T-helper 1 cell treated with Interleukin-12 subunit alpha and Interleukin-12 subunit beta and Interleukin-4 antibody, amounts not matched to agents 30 μg/mL and 1 μg/mL, for 36 hours (primary cell): ENCODE measurements around the gene ZNF211.

Source experiments
- H3K27ac Mint-ChIP-seq: one replicate; pipeline ENCODE4 v1.8.0; 2021; ENCODE audit warnings: mild to moderate bottlenecking, mixed read lengths
- H3K27me3 Mint-ChIP-seq: one replicate; pipeline ENCODE4 v1.8.0; 2021; ENCODE audit warnings: low read depth, mixed read lengths
- H3K36me3 Mint-ChIP-seq: one replicate; pipeline ENCODE4 v1.8.0; 2021; ENCODE audit warnings: low read depth, mixed read lengths
- H3K4me1 Mint-ChIP-seq: one replicate; pipeline ENCODE4 v1.8.0; 2021; ENCODE audit warnings: low read depth, mixed read lengths
- H3K4me3 Mint-ChIP-seq: one replicate; pipeline ENCODE4 v1.8.0; 2021; ENCODE audit warnings: mild to moderate bottlenecking, moderate library complexity, mixed read lengths
- H3K9me3 Mint-ChIP-seq: one replicate; pipeline ENCODE4 v1.8.0; 2021; ENCODE audit warnings: mixed read lengths

Gene ZNF211

GRCh38 chr19:57675881-57676280 lies 42.9 kb downstream of the ZNF211 start:
- H3K27ac Mint-ChIP-seq: no peak overlapping the region

GRCh38 chr19:57682226-57682766 lies 49.3 kb downstream of the ZNF211 start:
- Mint-ChIP-seq H3K4me1 (peaks cover 27% of the 10 kb centered on the region), H3K36me3 (peaks cover 60% of the 10 kb centered on the region), H3K27me3 (no peaks in the 10 kb centered on the region), H3K27ac (peak overlapping the region; percentile 91), H3K9me3 (peaks cover 74% of the 10 kb centered on the region), H3K4me3 (peak overlapping the region; percentile 95)

More at GRCh38 chr19:57675881-57676280, 42.9 kb downstream of the ZNF211 start:
- no peaks in the 10 kb centered on the region for H3K27me3 Mint-ChIP-seq
- H3K4me3 Mint-ChIP-seq: no peak overlapping the region
- H3K36me3 Mint-ChIP-seq: no peaks in the 10 kb centered on the region
- H3K4me1 Mint-ChIP-seq: no peaks in the 10 kb centered on the region
- peaks cover 37% of the 10 kb centered on the region for H3K9me3 Mint-ChIP-seq

- Mint-ChIP-seq H3K4me3 (no peak overlapping the region), H3K27ac (no peak overlapping the region), H3K27me3 (no peaks in the 10 kb centered on the region), H3K36me3 (peaks cover 85% of the 10 kb centered on the region), H3K4me1 (peaks cover 23% of the 10 kb centered on the region), H3K9me3 (peaks cover 89% of the 10 kb centered on the region)
These were observed 53.8 kb downstream of the ZNF211 start for GRCh38 chr19:57686727-57687126.

- no peak overlapping the region for H3K27ac Mint-ChIP-seq
- no peak overlapping the region for H3K4me3 Mint-ChIP-seq
- H3K9me3 Mint-ChIP-seq: peaks cover 81% of the 10 kb centered on the region
- H3K36me3 Mint-ChIP-seq: peaks cover 77% of the 10 kb centered on the region
- peaks cover 17% of the 10 kb centered on the region for H3K4me1 Mint-ChIP-seq
- H3K27me3 Mint-ChIP-seq: no peaks in the 10 kb centered on the region
These were observed 54.5 kb downstream of the ZNF211 start for GRCh38 chr19:57687363-57688010.

DNA sequence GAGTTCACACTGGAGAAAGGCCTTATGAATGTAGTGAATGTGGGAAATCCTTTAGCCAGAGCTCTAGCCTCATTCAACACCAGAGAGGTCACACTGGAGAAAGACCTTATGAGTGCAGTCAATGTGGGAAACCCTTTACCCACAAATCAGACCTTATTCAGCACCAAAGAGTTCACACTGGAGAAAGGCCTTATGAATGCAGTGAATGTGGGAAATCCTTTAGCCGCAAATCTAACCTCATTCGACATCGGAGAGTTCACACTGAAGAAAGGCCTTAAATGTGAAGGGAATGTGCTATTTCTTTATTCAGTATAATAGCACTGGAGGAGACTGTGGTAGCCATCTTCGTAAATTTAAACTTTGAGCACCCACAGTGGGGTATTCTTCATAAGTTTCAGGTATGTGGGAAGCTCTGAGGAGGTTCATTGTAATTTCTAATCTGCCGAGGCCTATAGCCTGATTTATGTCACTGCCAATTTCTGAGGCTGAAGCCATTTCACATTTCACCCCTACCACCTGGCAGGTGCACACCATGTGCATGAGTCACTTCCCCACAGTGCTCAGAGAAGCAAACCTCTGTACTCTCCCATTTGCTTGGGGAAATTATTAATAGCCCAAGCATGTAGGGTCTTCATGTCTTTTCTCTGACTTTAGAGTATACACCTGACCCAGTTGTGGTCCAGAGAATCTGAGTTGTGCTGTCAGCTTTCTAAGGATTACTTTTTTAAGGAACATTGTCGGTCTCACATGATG lies 55.2 kb downstream of the ZNF211 start:
- Mint-ChIP-seq H3K27ac (no peak overlapping the region), H3K27me3 (no peaks in the 10 kb centered on the region), H3K9me3 (peaks cover 81% of the 10 kb centered on the region), H3K36me3 (peaks cover 76% of the 10 kb centered on the region), H3K4me1 (peaks cover 10% of the 10 kb centered on the region), H3K4me3 (no peak overlapping the region)

- Mint-ChIP-seq H3K36me3 (peaks cover 70% of the 10 kb centered on the region), H3K27ac (no peak overlapping the region), H3K9me3 (peaks cover 80% of the 10 kb centered on the region), H3K4me1 (no peaks in the 10 kb centered on the region), H3K27me3 (no peaks in the 10 kb centered on the region), H3K4me3 (no peak overlapping the region)
These were observed 56.8 kb downstream of the ZNF211 start for GRCh38 chr19:57689750-57690149.
